Neural cell (in vitro differentiated cells): ENCODE data around the gene PTPN7.
"Not testable (repeated sequence)": the region's sequence is repeated elsewhere in the genome, so short reads cannot be mapped to it uniquely, and the experiment has no call there.

Experiments used
- RAD21 ChIP-seq: fragments of 450-650 bp; conservative IDR thresholded peaks from 2 replicates; pipeline ENCODE4 v1.6.1; 2014; ENCODE audit warnings: antibody characterized with exemption, mild to moderate bottlenecking, moderate library complexity
- TF ChIP-seq, protein P1 (sequence below): fragments of 450-650 bp; IDR thresholded peaks from 2 replicates; pipeline ENCODE4 v1.5.1; 2014; ENCODE audit warnings: antibody characterized with exemption, mild to moderate bottlenecking, moderate library complexity; ENCODE audit not compliant: poor library complexity, severe bottlenecking

DNA sequence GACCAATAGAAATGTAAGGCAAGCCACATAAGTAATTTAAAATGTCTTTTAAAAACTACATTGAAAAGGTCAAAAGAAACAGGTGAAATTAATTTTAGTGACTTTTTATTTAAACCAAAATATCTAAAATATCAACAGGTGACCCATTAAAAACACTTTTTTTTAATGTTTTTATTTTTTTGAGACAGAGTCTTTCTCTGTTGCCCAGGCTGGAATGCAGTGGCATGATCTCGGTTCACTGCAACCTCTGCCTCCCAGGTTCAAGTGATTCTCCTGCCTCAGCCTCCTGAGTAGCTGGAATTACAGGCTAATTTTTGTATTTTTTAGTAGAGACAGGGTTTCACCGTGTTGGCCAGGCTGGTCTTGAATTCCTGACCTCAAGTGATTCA is 20.3 kb upstream of the PTPN7 start:
- TF ChIP-seq, protein P1, sequence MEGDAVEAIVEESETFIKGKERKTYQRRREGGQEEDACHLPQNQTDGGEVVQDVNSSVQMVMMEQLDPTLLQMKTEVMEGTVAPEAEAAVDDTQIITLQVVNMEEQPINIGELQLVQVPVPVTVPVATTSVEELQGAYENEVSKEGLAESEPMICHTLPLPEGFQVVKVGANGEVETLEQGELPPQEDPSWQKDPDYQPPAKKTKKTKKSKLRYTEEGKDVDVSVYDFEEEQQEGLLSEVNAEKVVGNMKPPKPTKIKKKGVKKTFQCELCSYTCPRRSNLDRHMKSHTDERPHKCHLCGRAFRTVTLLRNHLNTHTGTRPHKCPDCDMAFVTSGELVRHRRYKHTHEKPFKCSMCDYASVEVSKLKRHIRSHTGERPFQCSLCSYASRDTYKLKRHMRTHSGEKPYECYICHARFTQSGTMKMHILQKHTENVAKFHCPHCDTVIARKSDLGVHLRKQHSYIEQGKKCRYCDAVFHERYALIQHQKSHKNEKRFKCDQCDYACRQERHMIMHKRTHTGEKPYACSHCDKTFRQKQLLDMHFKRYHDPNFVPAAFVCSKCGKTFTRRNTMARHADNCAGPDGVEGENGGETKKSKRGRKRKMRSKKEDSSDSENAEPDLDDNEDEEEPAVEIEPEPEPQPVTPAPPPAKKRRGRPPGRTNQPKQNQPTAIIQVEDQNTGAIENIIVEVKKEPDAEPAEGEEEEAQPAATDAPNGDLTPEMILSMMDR = not testable (repeated sequence)
- TF ChIP-seq RAD21 = not testable (repeated sequence)
